GM23338 (cell line): ENCODE data around the gene FTCD. TPM values are rescaled to one million over a fixed set of nuclear protein-coding genes. Genes with fewer than 3 reads are reported as not detected.

Source experiments
- ATAC-seq: fragments of 200-7000 bp; cut with Tn5 transposase; 3 replicates; pipeline ENCODE4 v1.9.1; 2020
- DNase-seq: peaks from one replicate; pipeline ENCODE4 v3.0.0-alpha.2; 2015; ENCODE audit warnings: low spot score
- H2AFZ ChIP-seq: fragments of 200-600 bp; sonication (generic); 2 replicates; pipeline ENCODE4 v1.8.0; 2016; ENCODE audit warnings: antibody characterized with exemption, mild to moderate bottlenecking, moderate library complexity
- H3F3A ChIP-seq: fragments of 200-600 bp; sonication (generic); replicated peaks from 2 replicates; pipeline ENCODE4 v1.8.0; 2017; ENCODE audit warnings: antibody characterized with exemption, mixed run types, low read depth
- H3K27ac ChIP-seq: fragments of 200-600 bp; sonication (generic); 2 replicates; pipeline ENCODE4 v1.6.1; 2016; ENCODE audit warnings: low read depth
- H3K27me3 ChIP-seq: fragments of 200-600 bp; sonication (generic); 2 replicates; pipeline ENCODE4 v1.8.0; 2016; ENCODE audit warnings: mild to moderate bottlenecking, mixed run types, moderate library complexity; ENCODE audit not compliant: insufficient read depth
- H3K36me3 ChIP-seq: fragments of 200-600 bp; sonication (generic); 2 replicates; pipeline ENCODE4 v1.8.0; 2016; ENCODE audit warnings: mild to moderate bottlenecking; ENCODE audit not compliant: insufficient read depth
- H3K4me1 ChIP-seq: fragments of 200-600 bp; sonication (generic); 2 replicates; pipeline ENCODE4 v1.8.0; 2016; ENCODE audit warnings: mild to moderate bottlenecking, moderate library complexity; ENCODE audit not compliant: insufficient read depth
- H3K4me2 ChIP-seq: fragments of 200-600 bp; sonication (generic); 2 replicates; pipeline ENCODE4 v1.7.1; 2017; ENCODE audit warnings: mixed run types
- H3K4me3 ChIP-seq: fragments of 200-600 bp; sonication (generic); 2 replicates; pipeline ENCODE4 v1.6.1; 2016; ENCODE audit warnings: mixed run types
- H3K79me2 ChIP-seq: fragments of 200-600 bp; sonication (generic); replicated peaks from 2 replicates; pipeline ENCODE4 v1.8.0; 2017; ENCODE audit warnings: mild to moderate bottlenecking; ENCODE audit not compliant: insufficient read depth
- H3K9me2 ChIP-seq: fragments of 200-600 bp; sonication (generic); 2 replicates; pipeline ENCODE4 v1.8.0; 2017; ENCODE audit not compliant: insufficient read depth
- H4K20me1 ChIP-seq: fragments of 200-600 bp; sonication (generic); replicated peaks from 2 replicates; pipeline ENCODE4 v1.8.0; 2017; ENCODE audit warnings: mild to moderate bottlenecking; ENCODE audit not compliant: insufficient read depth
- H3K27ac Mint-ChIP-seq: 2 replicates; pipeline ENCODE4 v1.8.0; 2020; ENCODE audit warnings: inconsistent platforms, mild to moderate bottlenecking, moderate library complexity, mixed read lengths
- H3K27me3 Mint-ChIP-seq: 3 replicates; pipeline ENCODE4 v1.8.0; 2022; ENCODE audit warnings: low read depth, mild to moderate bottlenecking, moderate library complexity, mixed read lengths, inconsistent platforms; ENCODE audit not compliant: insufficient read depth, poor library complexity
- H3K36me3 Mint-ChIP-seq: 3 replicates; pipeline ENCODE4 v1.8.0; 2021; ENCODE audit warnings: low read depth, mild to moderate bottlenecking, inconsistent platforms, moderate library complexity, mixed read lengths
- H3K4me1 Mint-ChIP-seq: 3 replicates; pipeline ENCODE4 v1.8.0; 2020; ENCODE audit warnings: mild to moderate bottlenecking, inconsistent platforms, mixed read lengths
- H3K4me3 Mint-ChIP-seq: 3 replicates; pipeline ENCODE4 v1.8.0; 2021; ENCODE audit warnings: moderate library complexity, mild to moderate bottlenecking, inconsistent platforms, mixed read lengths
- H3K9me3 Mint-ChIP-seq: 3 replicates; pipeline ENCODE4 v1.8.0; 2020; ENCODE audit warnings: moderate library complexity, mild to moderate bottlenecking, inconsistent platforms, mixed read lengths
- CREB1 ChIP-seq: fragments of 250-450 bp; sonication (Bioruptor Pico); IDR thresholded peaks from 2 replicates; pipeline ENCODE4 v1.5.0; 2020; ENCODE audit warnings: low read depth, mild to moderate bottlenecking, moderate library complexity
- CTCF ChIP-seq, 2 experiments: fragments of 200-600 bp in 1 of 2; sonication (generic) in 1 of 2; conservative IDR thresholded peaks; 2 replicates each; pipeline versions ENCODE4 v1.5.1 to v1.6.1; 2016 to 2017; ENCODE audit warnings: antibody characterized with exemption in 2 of 2, low read depth in 2 of 2, mild to moderate bottlenecking in 2 of 2, moderate library complexity in 1 of 2
- EZH2 ChIP-seq: fragments of 200-600 bp; sonication (generic); IDR thresholded peaks from one replicate; pipeline ENCODE4 v1.8.0; 2017; ENCODE audit warnings: antibody characterized with exemption, mild to moderate bottlenecking, low read depth; ENCODE audit not compliant: unreplicated experiment
- EZH2phosphoT487 ChIP-seq: fragments of 200-600 bp; sonication (generic); IDR thresholded peaks from one replicate; pipeline ENCODE4 v1.8.1; 2018; ENCODE audit warnings: antibody characterized with exemption; ENCODE audit not compliant: unreplicated experiment
- JUNB ChIP-seq: IDR thresholded peaks from one replicate; pipeline ENCODE4 v1.6.1; 2016; ENCODE audit warnings: antibody characterized with exemption; ENCODE audit not compliant: unreplicated experiment
- NANOG ChIP-seq: IDR thresholded peaks from 2 replicates; pipeline ENCODE4 v1.6.1; 2016; ENCODE audit warnings: antibody characterized with exemption, borderline replicate concordance
- POLR2AphosphoS5 ChIP-seq: IDR thresholded peaks from 2 replicates; pipeline ENCODE4 v1.6.1; 2016; ENCODE audit warnings: antibody characterized with exemption, low read depth
- STAT1 ChIP-seq: IDR thresholded peaks from one replicate; pipeline ENCODE4 v1.6.1; 2016; ENCODE audit warnings: antibody characterized with exemption; ENCODE audit not compliant: unreplicated experiment
- ZNF114 ChIP-seq: fragments of 250-450 bp; sonication (Bioruptor Pico); IDR thresholded peaks from 2 replicates; pipeline ENCODE4 v1.5.0; 2020; ENCODE audit warnings: mild to moderate bottlenecking, moderate library complexity
- ZNF331 ChIP-seq: fragments of 250-450 bp; sonication (Bioruptor Pico); IDR thresholded peaks from 2 replicates; pipeline ENCODE4 v1.5.0; 2020; ENCODE audit warnings: low read depth, mild to moderate bottlenecking, moderate library complexity
- polyA plus RNA-seq: library from polyadenylated mRNA; unstranded; fragments of >200 nt; fragmentation: Nextera tagmentation; extraction: Ambion mirVana; gene quantifications from 2 replicates; pipeline ENCODE4 v1.2.1, GENCODE V29; 2016
- total RNA-seq: library from RNA; depleted of rRNA; stranded (reverse); fragments of >200 nt; shearing (Covaris generic); gene quantifications from 2 replicates; pipeline ENCODE4 v1.2.3, GENCODE V29; 2014
- TF ChIP-seq, protein P1 (sequence below): IDR thresholded peaks from 2 replicates; pipeline ENCODE4 v1.6.1; 2016; ENCODE audit warnings: antibody characterized with exemption
- TF ChIP-seq, protein P2 (sequence below): IDR thresholded peaks from one replicate; pipeline ENCODE4 v1.6.1; 2018; ENCODE audit warnings: antibody characterized with exemption; ENCODE audit not compliant: unreplicated experiment
- TF ChIP-seq, protein P3 (sequence below): fragments of 250-450 bp; sonication (Bioruptor Pico); IDR thresholded peaks from 2 replicates; pipeline ENCODE4 v1.5.0; 2020; ENCODE audit warnings: mild to moderate bottlenecking, moderate library complexity

FTCD gene
- total and polyA plus RNA-seq, 2 experiments from 2014 or later = 0.90 to 2.3 TPM

DNA sequence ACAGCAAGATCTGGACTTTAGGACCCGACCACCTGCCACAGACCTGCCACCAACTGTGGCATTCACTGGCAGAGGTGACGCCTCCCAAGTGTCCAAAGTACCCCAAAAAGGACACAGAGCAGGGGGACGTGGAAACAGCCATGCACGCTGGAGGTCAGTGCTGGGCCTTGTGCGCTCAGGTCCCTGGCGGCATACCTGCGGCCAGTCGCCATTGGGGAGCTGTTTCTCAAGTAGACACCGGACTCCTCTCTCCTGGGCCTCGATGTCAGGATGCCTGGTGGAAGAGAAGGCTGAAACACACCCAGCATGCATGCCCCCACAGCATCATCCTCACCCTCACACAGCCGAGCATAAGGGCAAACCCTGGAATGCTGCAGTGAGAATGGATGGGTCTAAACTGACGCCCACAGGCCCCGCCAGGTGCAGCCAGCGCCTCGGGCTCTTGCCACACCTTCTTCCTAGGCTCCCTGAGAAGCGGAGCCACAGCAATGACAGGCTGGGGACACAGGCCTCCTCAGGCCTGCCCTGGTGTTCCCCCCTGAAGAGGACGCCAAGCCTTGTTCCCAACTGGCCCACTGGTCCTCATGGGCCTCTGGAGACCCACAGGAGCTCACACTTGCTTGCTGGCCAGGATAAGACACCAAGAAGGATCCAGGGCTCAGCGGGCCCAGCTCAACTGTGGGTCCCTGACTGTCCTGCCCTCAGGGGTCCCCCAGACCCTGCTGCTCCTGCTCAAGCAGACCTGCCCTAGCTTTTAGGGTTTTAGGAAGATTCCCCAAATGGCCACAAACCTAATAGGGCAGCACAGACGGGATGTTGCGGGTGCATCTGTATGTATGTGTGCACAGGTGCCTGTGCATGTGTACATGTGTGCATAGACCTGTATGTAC lies 36.6 kb upstream of the FTCD start:
- Mint-ChIP-seq H3K27ac (no peak overlapping the region), H3K9me3 (no peaks in the 10 kb centered on the region), H3K36me3 (peaks cover 56% of the 10 kb centered on the region), H3K4me1 (peaks cover 15% of the 10 kb centered on the region), H3K27me3 (peaks cover 13% of the 10 kb centered on the region), H3K4me3 (no peak overlapping the region)
- Histone ChIP-seq H3K4me1 (peaks cover 4% of the 10 kb centered on the region; the same call in 1 of the 2 replicates), H3K79me2 (peaks cover under 1% of the 10 kb centered on the region), H3K9me2 (no peaks in the 10 kb centered on the region), H3K27ac (no peak overlapping the region), H2AFZ (no peak overlapping the region), H4K20me1 (peaks cover 3% of the 10 kb centered on the region; the same call in 1 of the 2 replicates), H3F3A (peaks cover 12% of the 10 kb centered on the region), H3K4me2 (no peak overlapping the region), H3K4me3 (no peak overlapping the region), H3K27me3 (no peaks in the 10 kb centered on the region), H3K36me3 (peaks cover under 1% of the 10 kb centered on the region; the same call in 1 of the 2 replicates)
- DNase-seq = no peak
- TF ChIP-seq, protein P1, sequence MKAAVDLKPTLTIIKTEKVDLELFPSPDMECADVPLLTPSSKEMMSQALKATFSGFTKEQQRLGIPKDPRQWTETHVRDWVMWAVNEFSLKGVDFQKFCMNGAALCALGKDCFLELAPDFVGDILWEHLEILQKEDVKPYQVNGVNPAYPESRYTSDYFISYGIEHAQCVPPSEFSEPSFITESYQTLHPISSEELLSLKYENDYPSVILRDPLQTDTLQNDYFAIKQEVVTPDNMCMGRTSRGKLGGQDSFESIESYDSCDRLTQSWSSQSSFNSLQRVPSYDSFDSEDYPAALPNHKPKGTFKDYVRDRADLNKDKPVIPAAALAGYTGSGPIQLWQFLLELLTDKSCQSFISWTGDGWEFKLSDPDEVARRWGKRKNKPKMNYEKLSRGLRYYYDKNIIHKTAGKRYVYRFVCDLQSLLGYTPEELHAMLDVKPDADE = no peak
- TF ChIP-seq EZH2 = no peak
- TF ChIP-seq, protein P2, sequence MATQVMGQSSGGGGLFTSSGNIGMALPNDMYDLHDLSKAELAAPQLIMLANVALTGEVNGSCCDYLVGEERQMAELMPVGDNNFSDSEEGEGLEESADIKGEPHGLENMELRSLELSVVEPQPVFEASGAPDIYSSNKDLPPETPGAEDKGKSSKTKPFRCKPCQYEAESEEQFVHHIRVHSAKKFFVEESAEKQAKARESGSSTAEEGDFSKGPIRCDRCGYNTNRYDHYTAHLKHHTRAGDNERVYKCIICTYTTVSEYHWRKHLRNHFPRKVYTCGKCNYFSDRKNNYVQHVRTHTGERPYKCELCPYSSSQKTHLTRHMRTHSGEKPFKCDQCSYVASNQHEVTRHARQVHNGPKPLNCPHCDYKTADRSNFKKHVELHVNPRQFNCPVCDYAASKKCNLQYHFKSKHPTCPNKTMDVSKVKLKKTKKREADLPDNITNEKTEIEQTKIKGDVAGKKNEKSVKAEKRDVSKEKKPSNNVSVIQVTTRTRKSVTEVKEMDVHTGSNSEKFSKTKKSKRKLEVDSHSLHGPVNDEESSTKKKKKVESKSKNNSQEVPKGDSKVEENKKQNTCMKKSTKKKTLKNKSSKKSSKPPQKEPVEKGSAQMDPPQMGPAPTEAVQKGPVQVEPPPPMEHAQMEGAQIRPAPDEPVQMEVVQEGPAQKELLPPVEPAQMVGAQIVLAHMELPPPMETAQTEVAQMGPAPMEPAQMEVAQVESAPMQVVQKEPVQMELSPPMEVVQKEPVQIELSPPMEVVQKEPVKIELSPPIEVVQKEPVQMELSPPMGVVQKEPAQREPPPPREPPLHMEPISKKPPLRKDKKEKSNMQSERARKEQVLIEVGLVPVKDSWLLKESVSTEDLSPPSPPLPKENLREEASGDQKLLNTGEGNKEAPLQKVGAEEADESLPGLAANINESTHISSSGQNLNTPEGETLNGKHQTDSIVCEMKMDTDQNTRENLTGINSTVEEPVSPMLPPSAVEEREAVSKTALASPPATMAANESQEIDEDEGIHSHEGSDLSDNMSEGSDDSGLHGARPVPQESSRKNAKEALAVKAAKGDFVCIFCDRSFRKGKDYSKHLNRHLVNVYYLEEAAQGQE = no peak
- TF ChIP-seq, protein P3, sequence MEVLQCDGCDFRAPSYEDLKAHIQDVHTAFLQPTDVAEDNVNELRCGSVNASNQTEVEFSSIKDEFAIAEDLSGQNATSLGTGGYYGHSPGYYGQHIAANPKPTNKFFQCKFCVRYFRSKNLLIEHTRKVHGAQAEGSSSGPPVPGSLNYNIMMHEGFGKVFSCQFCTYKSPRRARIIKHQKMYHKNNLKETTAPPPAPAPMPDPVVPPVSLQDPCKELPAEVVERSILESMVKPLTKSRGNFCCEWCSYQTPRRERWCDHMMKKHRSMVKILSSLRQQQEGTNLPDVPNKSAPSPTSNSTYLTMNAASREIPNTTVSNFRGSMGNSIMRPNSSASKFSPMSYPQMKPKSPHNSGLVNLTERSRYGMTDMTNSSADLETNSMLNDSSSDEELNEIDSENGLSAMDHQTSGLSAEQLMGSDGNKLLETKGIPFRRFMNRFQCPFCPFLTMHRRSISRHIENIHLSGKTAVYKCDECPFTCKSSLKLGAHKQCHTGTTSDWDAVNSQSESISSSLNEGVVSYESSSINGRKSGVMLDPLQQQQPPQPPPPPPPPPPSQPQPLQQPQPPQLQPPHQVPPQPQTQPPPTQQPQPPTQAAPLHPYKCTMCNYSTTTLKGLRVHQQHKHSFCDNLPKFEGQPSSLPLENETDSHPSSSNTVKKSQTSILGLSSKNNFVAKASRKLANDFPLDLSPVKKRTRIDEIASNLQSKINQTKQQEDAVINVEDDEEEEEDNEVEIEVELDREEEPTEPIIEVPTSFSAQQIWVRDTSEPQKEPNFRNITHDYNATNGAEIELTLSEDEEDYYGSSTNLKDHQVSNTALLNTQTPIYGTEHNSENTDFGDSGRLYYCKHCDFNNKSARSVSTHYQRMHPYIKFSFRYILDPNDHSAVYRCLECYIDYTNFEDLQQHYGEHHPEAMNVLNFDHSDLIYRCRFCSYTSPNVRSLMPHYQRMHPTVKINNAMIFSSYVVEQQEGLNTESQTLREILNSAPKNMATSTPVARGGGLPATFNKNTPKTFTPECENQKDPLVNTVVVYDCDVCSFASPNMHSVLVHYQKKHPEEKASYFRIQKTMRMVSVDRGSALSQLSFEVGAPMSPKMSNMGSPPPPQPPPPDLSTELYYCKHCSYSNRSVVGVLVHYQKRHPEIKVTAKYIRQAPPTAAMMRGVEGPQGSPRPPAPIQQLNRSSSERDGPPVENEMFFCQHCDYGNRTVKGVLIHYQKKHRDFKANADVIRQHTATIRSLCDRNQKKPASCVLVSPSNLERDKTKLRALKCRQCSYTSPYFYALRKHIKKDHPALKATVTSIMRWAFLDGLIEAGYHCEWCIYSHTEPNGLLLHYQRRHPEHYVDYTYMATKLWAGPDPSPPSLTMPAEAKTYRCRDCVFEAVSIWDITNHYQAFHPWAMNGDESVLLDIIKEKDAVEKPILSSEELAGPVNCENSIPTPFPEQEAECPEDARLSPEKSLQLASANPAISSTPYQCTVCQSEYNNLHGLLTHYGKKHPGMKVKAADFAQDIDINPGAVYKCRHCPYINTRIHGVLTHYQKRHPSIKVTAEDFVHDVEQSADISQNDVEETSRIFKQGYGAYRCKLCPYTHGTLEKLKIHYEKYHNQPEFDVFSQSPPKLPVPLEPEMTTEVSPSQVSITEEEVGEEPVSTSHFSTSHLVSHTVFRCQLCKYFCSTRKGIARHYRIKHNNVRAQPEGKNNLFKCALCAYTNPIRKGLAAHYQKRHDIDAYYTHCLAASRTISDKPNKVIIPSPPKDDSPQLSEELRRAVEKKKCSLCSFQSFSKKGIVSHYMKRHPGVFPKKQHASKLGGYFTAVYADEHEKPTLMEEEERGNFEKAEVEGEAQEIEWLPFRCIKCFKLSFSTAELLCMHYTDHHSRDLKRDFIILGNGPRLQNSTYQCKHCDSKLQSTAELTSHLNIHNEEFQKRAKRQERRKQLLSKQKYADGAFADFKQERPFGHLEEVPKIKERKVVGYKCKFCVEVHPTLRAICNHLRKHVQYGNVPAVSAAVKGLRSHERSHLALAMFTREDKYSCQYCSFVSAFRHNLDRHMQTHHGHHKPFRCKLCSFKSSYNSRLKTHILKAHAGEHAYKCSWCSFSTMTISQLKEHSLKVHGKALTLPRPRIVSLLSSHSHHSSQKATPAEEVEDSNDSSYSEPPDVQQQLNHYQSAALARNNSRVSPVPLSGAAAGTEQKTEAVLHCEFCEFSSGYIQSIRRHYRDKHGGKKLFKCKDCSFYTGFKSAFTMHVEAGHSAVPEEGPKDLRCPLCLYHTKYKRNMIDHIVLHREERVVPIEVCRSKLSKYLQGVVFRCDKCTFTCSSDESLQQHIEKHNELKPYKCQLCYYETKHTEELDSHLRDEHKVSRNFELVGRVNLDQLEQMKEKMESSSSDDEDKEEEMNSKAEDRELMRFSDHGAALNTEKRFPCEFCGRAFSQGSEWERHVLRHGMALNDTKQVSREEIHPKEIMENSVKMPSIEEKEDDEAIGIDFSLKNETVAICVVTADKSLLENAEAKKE (CRISPR knock-in tag) = no peak
- no peak for TF ChIP-seq CREB1 (CRISPR knock-in tag)
- TF ChIP-seq ZNF331 (CRISPR knock-in tag) = no peak
- no peak for TF ChIP-seq EZH2phosphoT487
- no peak for TF ChIP-seq CTCF (conservative IDR thresholded peaks at IDR 0.05; ENCODE audit: low read depth in 2 of 2)
- TF ChIP-seq ZNF114 (CRISPR knock-in tag) = no peak
- no peak for TF ChIP-seq NANOG
- TF ChIP-seq POLR2AphosphoS5 = no peak
- no peak for TF ChIP-seq JUNB
- TF ChIP-seq STAT1 = no peak
- ATAC-seq = no peak
